Neutrophil (primary cell): Measurements from ENCODE around the gene PCNX1.

Source experiments
- H3K27ac ChIP-seq: fragments of 200-600 bp; sonication (generic); 2 replicates; pipeline ENCODE4 v1.5.1; 2016; ENCODE audit warnings: mild to moderate bottlenecking, moderate library complexity
- H3K27me3 ChIP-seq: fragments of 200-600 bp; sonication (generic); 2 replicates; pipeline ENCODE4 v1.6.0; 2016; ENCODE audit warnings: mild to moderate bottlenecking
- H3K36me3 ChIP-seq: fragments of 200-600 bp; sonication (generic); 2 replicates; pipeline ENCODE4 v1.5.1; 2017
- H3K4me1 ChIP-seq, 2 experiments: fragments of 200-600 bp in 1 of 2; sonication (generic) in 1 of 2; 1 replicate in 1 of 2; 2 replicates in 1 of 2; pipeline versions ENCODE4 v1.5.1 to v1.6.1; 2013 to 2016; ENCODE audit warnings: low read depth in 1 of 2, low read length in 1 of 2, mild to moderate bottlenecking in 1 of 2, moderate library complexity in 1 of 2; ENCODE audit not compliant: control insufficient read depth in 1 of 2, insufficient read depth in 1 of 2
- H3K4me3 ChIP-seq, 2 experiments: fragments of 200-600 bp in 1 of 2; sonication (generic) in 1 of 2; 1 replicate in 1 of 2; 2 replicates in 1 of 2; pipeline ENCODE4 v1.5.1; 2013 to 2016; ENCODE audit warnings: low read depth in 1 of 2, low read length in 1 of 2, mild to moderate bottlenecking in 1 of 2, moderate library complexity in 1 of 2
- H3K9me3 ChIP-seq: fragments of 200-600 bp; sonication (generic); 2 replicates; pipeline ENCODE4 v1.5.1; 2016
- TF ChIP-seq, protein P1 (sequence below): fragments of 200-600 bp; sonication (generic); IDR thresholded peaks from 2 replicates; pipeline ENCODE4 v1.5.1; 2016; ENCODE audit warnings: antibody characterized with exemption

Gene PCNX1

GRCh38 chr14:70976591-70976990 lies 69.3 kb downstream of the PCNX1 start:
- H3K9me3 ChIP-seq: no peaks in the 10 kb centered on the region
- TF ChIP-seq, protein P1, sequence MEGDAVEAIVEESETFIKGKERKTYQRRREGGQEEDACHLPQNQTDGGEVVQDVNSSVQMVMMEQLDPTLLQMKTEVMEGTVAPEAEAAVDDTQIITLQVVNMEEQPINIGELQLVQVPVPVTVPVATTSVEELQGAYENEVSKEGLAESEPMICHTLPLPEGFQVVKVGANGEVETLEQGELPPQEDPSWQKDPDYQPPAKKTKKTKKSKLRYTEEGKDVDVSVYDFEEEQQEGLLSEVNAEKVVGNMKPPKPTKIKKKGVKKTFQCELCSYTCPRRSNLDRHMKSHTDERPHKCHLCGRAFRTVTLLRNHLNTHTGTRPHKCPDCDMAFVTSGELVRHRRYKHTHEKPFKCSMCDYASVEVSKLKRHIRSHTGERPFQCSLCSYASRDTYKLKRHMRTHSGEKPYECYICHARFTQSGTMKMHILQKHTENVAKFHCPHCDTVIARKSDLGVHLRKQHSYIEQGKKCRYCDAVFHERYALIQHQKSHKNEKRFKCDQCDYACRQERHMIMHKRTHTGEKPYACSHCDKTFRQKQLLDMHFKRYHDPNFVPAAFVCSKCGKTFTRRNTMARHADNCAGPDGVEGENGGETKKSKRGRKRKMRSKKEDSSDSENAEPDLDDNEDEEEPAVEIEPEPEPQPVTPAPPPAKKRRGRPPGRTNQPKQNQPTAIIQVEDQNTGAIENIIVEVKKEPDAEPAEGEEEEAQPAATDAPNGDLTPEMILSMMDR: no peak
- no peak overlapping the region for H3K4me3 ChIP-seq
- peaks cover 20 to 24% of the 10 kb centered on the region in 2 experiments for H3K4me1 ChIP-seq
- peaks cover 68% of the 10 kb centered on the region for H3K36me3 ChIP-seq
- no peak overlapping the region for H3K27ac ChIP-seq
- H3K27me3 ChIP-seq: no peaks in the 10 kb centered on the region

DNA sequence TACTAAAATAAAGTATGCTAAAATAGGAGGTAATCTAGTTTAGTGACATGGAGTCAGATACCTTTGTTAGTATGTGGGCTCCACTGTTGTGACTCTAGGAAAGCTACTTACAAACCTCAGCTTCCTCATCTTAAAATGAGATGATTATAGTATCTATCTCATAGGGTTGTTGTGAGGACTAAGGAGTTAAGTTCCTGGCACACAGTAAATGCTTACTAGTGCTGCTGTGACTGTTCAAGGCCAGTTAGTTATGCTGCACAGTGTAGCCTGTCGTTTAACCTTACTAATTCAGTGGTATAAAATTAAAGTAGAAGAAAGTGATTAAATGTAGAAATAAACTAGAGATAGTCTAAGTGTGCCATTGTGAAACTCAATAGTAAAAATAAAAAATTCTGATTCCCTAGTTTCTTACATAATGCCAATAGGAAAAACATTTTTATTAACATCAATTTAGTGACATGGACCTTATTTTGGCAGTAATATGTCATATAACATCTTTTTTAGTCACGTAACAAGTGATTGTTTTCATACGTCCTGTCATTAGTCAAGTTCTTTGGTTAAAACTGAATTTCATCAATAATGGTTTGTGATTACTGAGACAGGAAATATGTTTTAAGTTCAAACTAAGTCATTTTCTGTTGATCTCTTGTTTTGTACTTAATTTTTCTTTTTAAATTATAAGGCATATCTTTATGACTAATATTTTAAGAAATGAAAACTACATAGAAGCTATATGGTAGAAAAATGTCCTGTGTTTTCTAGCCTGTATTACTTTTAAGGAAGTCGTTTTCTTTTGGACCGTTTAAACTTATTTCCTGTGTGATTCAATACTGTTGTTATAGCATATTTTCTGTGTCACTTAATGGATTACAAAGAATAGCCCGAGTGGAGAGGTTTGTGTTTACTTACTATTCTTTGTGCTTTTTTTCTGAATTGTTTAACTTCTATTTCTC lies 74.0 kb downstream of the PCNX1 start:
- H3K4me3 ChIP-seq: no peak overlapping the region
- TF ChIP-seq, protein P1: no peak
- H3K27ac ChIP-seq: peak overlapping the region; percentile 56
- H3K27me3 ChIP-seq: no peaks in the 10 kb centered on the region
- peaks cover 41% of the 10 kb centered on the region for H3K36me3 ChIP-seq
- no peaks in the 10 kb centered on the region for H3K9me3 ChIP-seq
- H3K4me1 ChIP-seq: peaks cover 24 to 28% of the 10 kb centered on the region in 2 experiments

- Histone ChIP-seq H3K4me1 (peaks cover 24 to 34% of the 10 kb centered on the region in 2 experiments), H3K4me3 (no peak overlapping the region), H3K27ac (peak overlapping the region; percentile 56), H3K9me3 (no peaks in the 10 kb centered on the region), H3K36me3 (peaks cover 33% of the 10 kb centered on the region), H3K27me3 (no peaks in the 10 kb centered on the region)
- TF ChIP-seq, protein P1: no peak
These were observed 74.9 kb downstream of the PCNX1 start for GRCh38 chr14:70982200-70982599.

- Histone ChIP-seq H3K4me3 (no peak overlapping the region), H3K36me3 (peaks cover 25% of the 10 kb centered on the region), H3K27me3 (no peaks in the 10 kb centered on the region), H3K9me3 (no peaks in the 10 kb centered on the region), H3K4me1 (peaks cover 10 to 16% of the 10 kb centered on the region in 2 experiments), H3K27ac (no peak overlapping the region)
- TF ChIP-seq, protein P1: no peak
These were observed 79.8 kb downstream of the PCNX1 start for GRCh38 chr14:70987041-70987440.

DNA sequence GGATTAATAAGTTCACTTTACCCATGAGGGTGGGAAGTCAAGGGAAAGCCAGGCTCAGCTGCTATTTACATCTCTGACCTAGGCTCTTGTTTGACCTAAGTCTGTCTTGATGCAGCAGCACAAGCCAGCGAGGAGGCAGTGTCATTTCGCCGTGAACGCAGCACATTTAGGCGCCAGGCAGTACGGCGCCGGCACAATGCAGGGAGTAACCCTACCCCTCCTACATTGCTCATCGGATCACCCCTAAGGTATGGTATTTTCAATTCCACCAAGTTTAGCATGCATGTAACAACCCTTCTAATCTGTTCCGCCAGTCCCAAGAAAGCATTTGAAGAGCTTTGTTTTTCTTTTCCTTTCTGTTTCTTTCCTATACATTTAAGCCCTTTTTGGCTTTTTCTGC lies 81.2 kb downstream of the PCNX1 start:
- H3K9me3 ChIP-seq: no peaks in the 10 kb centered on the region
- H3K4me3 ChIP-seq: no peak overlapping the region
- H3K36me3 ChIP-seq: peaks cover 28% of the 10 kb centered on the region
- H3K27ac ChIP-seq: peak overlapping the region; percentile 1
- peaks cover 0 to 7% of the 10 kb centered on the region in 2 experiments for H3K4me1 ChIP-seq
- TF ChIP-seq, protein P1: no peak
- H3K27me3 ChIP-seq: no peaks in the 10 kb centered on the region
